ENCODE measurements around the gene DPEP2NB.
A peak's percentile ranks its signal among the peaks of the same experiment; 100 is the strongest.

Gene DPEP2NB, protein sequence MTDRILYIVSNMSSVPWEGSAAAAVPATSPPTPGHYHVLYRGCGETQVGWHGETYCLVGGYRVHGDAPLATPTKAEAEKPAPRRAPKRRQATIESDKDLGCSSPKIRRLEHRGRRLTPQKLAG

DNA sequence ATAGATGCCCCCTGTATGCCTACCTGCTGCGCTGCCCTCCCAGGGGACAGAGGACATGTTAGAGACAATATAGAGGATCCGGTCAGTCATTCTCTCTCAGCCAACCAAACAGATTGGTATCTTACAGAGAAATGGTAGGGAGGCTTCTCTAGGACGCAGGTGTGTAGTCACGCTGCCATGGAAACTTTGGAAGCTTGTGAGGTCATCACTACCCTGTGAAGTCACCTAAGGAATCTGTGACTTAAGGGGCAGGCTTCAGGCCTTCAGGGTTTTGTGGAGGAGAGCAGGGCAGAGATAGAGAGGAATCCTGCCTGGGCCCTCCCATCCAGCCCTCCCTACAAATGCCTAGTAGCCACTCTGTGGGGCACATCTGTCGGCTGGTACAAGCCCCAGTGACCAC lies at the start of gene DPEP2NB:
TSS of gene DPEP2NB (minus strand) at position 231 of the 400 bp plus-strand sequence. CDS start at position 90, 141 bp downstream.
- Mint-ChIP-seq H3K9me3 (no peaks in the 10 kb centered on the region), H3K27ac (peak within 1 kb of the TSS; percentile 47), H3K27me3 (no peaks in the 10 kb centered on the region), H3K36me3 (peaks cover 3 to 5% of the 10 kb centered on the region in 2 donors), H3K4me3 (no peak within 1 kb of the TSS), H3K4me1 (peaks cover 6 to 17% of the 10 kb centered on the region in 2 donors)
- no peak for DNase-seq
- ATAC-seq (replicated peaks): no peak

DNA sequence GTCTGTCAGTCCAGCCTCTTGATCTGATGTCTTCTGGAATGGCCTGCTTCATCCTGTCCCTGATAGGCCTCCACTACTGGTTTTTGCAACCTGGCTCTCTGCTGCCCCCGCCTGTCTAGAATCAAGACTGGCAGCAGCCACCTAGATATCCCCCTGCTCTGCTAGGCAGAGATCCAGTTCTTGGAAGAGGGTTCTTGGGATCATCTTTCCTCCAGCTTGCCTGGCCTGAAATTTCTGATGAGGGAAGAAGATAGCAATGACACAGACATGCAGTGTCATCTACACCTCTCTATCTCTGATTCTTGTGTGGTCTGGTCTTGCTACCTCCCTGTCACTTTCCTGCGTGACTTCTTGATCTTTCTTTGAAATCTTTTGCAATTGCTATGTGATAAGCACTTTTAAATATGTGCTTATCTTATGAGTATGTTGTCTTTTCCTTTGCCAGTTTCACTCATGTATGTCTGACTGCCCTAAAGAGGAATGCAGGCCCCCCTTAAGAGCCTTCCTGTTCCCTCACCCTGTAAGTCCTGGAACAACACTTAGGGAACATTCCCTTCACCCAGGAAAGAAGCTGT lies 49.2 kb upstream of the DPEP2NB start:
- H3K27ac Mint-ChIP-seq: peak overlapping the region; percentile 70

DNA sequence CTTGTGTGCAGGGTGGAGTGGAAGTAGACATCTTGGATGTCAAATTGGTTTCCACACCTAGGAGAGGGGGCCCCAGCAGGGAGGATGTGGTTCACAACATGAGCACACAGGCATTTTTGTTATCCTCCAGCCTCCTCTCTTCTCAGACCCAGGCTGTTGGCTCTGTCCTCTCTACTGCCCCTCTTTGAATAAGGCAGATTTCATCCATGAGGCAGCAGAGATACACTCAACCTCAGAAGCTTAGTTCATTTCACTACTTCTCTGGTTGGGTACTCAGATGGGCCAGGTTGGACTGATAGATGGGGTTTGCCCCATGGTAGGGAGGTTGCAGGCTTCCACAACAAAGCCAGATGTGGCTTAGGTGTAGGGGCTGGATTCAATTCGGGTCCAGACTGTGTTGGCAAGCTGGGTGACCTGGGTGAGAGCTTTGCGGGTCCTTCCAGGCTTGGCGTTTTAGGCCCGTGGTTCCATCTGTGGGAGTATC lies 47.2 kb upstream of the DPEP2NB start:
- no peaks in the 10 kb centered on the region for H3K27me3 Mint-ChIP-seq
- DNase-seq (no peak), ATAC-seq (replicated peaks) (no peak)
- no peaks in the 10 kb centered on the region for H3K9me3 Mint-ChIP-seq
- peaks cover 28 to 36% of the 10 kb centered on the region in 2 donors for H3K4me1 Mint-ChIP-seq
- no peak overlapping the region for H3K4me3 Mint-ChIP-seq
- peaks cover 26 to 48% of the 10 kb centered on the region in 2 donors for H3K36me3 Mint-ChIP-seq
- H3K27ac Mint-ChIP-seq: peak overlapping the region; percentile 42

More for the DNA sequence above, 49.2 kb upstream of the DPEP2NB start:
- no peaks in the 10 kb centered on the region for H3K9me3 Mint-ChIP-seq
- no peak overlapping the region for H3K4me3 Mint-ChIP-seq
- no peaks in the 10 kb centered on the region for H3K27me3 Mint-ChIP-seq
- peaks cover 28 to 42% of the 10 kb centered on the region in 2 donors for H3K4me1 Mint-ChIP-seq
- DNase-seq (no peak), ATAC-seq (replicated peaks) (peak; percentile 77 to 84)
- peaks cover 31 to 48% of the 10 kb centered on the region in 2 donors for H3K36me3 Mint-ChIP-seq

DNA sequence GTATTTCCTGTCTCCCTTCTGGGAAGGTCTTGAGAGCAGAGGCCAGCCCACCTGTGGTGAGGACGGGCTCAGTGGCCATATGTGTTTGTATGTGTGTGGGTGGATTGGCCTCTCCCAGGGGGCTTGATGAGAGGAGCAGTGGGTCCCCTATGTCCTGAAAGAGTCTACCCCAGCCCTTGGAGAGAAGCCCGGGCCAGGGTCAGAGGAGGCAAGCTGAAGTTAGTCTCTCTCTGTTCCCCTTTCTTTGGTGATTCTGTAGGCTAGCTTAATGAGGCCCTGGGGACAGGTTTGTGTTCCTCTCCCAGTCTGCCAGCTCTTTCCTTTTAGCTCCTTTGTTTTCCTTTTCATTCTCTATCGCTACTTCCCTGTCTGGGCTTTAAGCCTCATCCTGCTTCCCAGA lies 45.7 kb upstream of the DPEP2NB start:
- peaks cover 30 to 36% of the 10 kb centered on the region in 2 donors for H3K4me1 Mint-ChIP-seq
- peak; percentile 90 to 93 for ATAC-seq (replicated peaks)
- peaks cover 25 to 46% of the 10 kb centered on the region in 2 donors for H3K36me3 Mint-ChIP-seq
- H3K27me3 Mint-ChIP-seq: no peaks in the 10 kb centered on the region
- no peaks in the 10 kb centered on the region for H3K9me3 Mint-ChIP-seq
- H3K4me3 Mint-ChIP-seq: peak overlapping the region; percentile 14 to 39
- no peak for DNase-seq
- peak overlapping the region; percentile 68 for H3K27ac Mint-ChIP-seq

DNA sequence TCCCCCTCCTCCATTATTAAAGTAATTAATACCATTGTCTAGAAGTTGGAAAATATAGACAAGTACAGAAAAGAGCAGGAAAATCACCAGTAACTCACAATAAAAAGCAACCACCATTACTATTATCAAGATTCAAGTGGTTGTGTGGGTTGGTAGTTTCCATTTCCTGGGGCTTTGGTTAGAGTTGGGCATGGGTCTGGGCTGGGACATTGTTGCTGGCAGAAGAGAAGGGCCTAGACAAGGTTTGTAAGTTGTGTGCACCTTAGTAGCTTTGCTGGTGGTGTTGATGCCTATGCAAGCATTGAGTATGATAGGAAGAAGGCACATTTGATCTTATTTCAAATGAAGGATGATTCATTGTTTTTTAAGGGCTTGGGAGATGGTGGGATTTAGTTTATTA lies 44.1 kb upstream of the DPEP2NB start:
- DNase-seq (no peak), ATAC-seq (replicated peaks) (no peak)
- Mint-ChIP-seq H3K9me3 (no peaks in the 10 kb centered on the region), H3K36me3 (peaks cover 29 to 52% of the 10 kb centered on the region in 2 donors), H3K27me3 (no peaks in the 10 kb centered on the region), H3K27ac (no peak overlapping the region), H3K4me1 (peaks cover 27 to 34% of the 10 kb centered on the region in 2 donors), H3K4me3 (no peak overlapping the region)

DNA sequence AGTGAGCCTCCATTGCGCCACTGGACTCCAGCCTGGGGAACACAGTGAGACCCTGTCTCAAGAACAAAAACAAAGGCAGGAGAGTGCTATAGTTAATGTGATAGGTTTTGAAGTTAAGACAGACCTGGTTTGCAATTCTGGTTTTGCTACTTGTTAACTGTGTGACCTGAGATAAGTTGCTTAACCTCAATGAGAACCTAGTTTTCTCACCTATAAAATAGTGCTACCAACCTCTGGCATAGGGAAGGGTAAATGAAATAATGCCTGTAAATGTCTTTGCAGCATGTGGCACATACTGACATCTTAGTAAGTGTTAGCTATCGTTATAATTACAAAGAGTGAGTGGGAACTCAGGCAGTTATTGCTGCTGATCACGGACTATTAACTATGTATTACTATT lies 39.7 kb upstream of the DPEP2NB start:
- Mint-ChIP-seq H3K4me1 (peaks cover 10 to 17% of the 10 kb centered on the region in 2 donors), H3K27me3 (no peaks in the 10 kb centered on the region), H3K27ac (no peak overlapping the region), H3K9me3 (no peaks in the 10 kb centered on the region), H3K36me3 (peaks cover 35 to 56% of the 10 kb centered on the region in 2 donors), H3K4me3 (no peak overlapping the region)
- DNase-seq (no peak), ATAC-seq (replicated peaks) (no peak)

DNA sequence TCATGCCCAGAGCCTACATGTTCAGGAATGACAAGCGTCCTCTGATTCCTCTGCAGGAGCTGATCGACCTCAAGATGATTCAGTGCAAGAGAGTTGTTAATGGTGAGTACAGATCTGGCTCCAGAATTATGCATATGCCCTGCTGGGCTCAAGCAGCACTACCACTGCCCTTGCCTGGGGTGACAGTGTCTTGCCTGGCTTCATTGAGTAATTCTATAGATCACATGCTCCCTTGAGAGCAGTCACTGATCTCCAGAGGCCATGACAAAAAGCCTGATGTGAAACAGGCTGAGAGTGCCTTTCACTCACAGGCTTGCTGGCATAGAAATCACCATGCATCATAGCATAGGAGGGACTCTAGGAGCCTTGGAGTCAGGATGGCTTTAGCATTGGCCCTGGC lies 33.7 kb upstream of the DPEP2NB start:
- peaks cover 30 to 52% of the 10 kb centered on the region in 2 donors for H3K36me3 Mint-ChIP-seq
- H3K4me3 Mint-ChIP-seq: no peak overlapping the region
- DNase-seq (no peak), ATAC-seq (replicated peaks) (peak; percentile 95)
- peaks cover 18 to 35% of the 10 kb centered on the region in 2 donors for H3K4me1 Mint-ChIP-seq
- no peak overlapping the region for H3K27ac Mint-ChIP-seq
- no peaks in the 10 kb centered on the region for H3K9me3 Mint-ChIP-seq
- no peaks in the 10 kb centered on the region for H3K27me3 Mint-ChIP-seq

DNA sequence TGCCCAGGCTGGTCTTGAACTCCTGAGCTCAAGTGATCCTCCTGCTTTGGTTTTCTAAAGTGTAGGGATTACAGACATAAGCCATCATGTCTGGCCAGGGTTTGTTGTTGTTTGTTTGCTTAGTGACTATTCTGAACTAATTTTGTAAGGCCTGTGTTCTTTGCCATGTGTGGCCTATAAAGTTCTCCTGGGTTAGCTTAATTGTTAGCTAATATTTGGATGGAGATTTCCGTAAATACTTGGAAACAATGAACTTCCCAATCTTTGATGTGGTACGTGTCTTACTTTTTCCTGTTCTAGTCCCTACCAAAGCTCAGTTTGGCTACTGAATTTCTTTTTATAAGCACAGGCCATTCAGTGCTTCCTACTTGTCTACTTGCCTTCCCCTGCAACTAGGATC lies 32.3 kb upstream of the DPEP2NB start:
- H3K9me3 Mint-ChIP-seq: no peaks in the 10 kb centered on the region

DNA sequence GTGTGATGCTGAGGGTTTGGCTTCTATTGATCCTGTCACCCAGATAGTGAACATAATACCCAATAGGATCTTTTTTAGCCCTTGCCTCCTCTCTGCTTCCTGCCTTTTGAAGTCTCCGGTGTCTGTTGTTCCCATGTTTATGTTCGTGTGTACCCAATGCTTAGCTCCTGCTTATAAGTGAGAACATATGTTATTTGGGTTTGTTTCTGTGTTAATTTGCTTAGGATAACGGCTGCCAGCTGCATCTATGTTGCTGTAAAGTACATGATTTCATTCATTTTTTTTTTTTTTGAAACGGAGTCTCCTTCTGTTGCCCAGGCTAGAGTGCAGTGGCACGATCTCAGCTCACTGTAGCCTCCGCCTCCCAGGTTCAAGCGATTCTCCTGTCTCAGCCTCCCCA lies 30.4 kb upstream of the DPEP2NB start:
- no peak overlapping the region for H3K4me3 Mint-ChIP-seq
- no peaks in the 10 kb centered on the region for H3K9me3 Mint-ChIP-seq
- H3K4me1 Mint-ChIP-seq: peaks cover 18 to 47% of the 10 kb centered on the region in 2 donors
- ATAC-seq (replicated peaks): no peak
- no peak for DNase-seq
- H3K27me3 Mint-ChIP-seq: no peaks in the 10 kb centered on the region
- H3K27ac Mint-ChIP-seq: peak overlapping the region; percentile 79
- H3K36me3 Mint-ChIP-seq: peaks cover 24 to 36% of the 10 kb centered on the region in 2 donors

More for the DNA sequence above, 32.3 kb upstream of the DPEP2NB start:
- H3K27me3 Mint-ChIP-seq: no peaks in the 10 kb centered on the region
- H3K27ac Mint-ChIP-seq: peak overlapping the region; percentile 70
- ATAC-seq (replicated peaks) (no peak), DNase-seq (no peak)
- H3K36me3 Mint-ChIP-seq: peaks cover 26 to 42% of the 10 kb centered on the region in 2 donors
- peaks cover 18 to 42% of the 10 kb centered on the region in 2 donors for H3K4me1 Mint-ChIP-seq
- H3K4me3 Mint-ChIP-seq: no peak overlapping the region

DNA sequence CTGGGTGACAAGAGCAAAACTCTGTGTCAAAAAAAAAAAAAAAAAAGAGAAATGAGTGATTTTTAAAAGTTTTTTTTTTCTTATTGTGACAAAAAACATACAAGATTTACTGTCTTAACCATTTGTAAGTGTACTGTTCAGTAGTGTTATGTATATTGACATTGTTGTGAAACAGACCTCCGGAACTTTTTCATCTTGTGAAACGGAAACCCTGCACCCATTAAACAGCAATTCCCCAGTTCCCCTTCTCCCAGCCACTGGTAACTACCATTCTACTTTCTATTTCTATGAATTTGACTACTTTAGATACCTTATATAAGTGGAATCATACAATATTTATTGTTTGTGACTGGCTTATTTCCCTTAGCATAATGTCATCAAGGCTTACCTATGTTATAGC lies 26.1 kb upstream of the DPEP2NB start:
- H3K4me1 Mint-ChIP-seq: peaks cover 23 to 55% of the 10 kb centered on the region in 2 donors
- H3K27me3 Mint-ChIP-seq: no peaks in the 10 kb centered on the region
- H3K27ac Mint-ChIP-seq: peak overlapping the region; percentile 51
- DNase-seq (no peak), ATAC-seq (replicated peaks) (no peak)
- peaks cover 20 to 25% of the 10 kb centered on the region in 2 donors for H3K36me3 Mint-ChIP-seq
- no peak overlapping the region for H3K4me3 Mint-ChIP-seq
- no peaks in the 10 kb centered on the region for H3K9me3 Mint-ChIP-seq

DNA sequence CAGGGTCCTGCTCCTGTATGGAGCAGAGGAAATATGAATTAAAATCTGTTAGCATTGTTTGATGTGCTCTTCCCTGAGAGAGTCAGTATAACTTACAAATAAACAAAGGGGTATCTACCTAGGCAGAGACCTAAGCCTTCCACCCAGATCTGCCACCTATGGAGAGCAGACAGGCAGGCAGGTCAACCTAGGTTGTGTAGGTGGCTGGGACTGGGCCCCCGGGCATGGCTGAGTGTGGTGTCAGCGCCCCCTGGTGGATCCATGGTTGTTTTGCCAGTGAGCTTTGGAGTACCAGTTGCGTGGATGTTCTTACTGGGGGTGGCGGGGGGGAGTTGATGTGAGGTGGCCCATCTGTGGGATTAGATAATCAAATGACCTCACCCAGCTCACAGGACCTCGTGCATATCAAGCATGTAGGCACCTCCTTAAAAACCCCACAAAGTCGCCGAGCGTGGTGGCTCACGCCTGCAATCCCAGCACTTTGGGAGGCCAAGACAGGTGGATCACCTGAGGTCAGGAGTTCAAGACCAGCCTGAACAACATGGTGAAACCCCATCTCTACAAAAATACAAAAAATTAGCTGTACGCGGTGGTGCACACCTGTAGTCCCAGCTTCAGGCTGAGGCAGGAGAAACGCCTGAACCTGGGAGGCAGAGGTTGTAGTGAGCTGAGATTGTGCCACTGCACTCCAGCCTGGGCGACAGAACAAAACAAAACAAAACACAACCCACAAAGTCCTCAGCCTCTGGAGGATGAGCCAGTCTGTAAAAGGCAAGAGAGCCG lies 25.0 kb upstream of the DPEP2NB start:
- Mint-ChIP-seq H3K27me3 (no peaks in the 10 kb centered on the region), H3K4me1 (peaks cover 23 to 58% of the 10 kb centered on the region in 2 donors)
- ATAC-seq (replicated peaks): peak; percentile 88 to 89

DNA sequence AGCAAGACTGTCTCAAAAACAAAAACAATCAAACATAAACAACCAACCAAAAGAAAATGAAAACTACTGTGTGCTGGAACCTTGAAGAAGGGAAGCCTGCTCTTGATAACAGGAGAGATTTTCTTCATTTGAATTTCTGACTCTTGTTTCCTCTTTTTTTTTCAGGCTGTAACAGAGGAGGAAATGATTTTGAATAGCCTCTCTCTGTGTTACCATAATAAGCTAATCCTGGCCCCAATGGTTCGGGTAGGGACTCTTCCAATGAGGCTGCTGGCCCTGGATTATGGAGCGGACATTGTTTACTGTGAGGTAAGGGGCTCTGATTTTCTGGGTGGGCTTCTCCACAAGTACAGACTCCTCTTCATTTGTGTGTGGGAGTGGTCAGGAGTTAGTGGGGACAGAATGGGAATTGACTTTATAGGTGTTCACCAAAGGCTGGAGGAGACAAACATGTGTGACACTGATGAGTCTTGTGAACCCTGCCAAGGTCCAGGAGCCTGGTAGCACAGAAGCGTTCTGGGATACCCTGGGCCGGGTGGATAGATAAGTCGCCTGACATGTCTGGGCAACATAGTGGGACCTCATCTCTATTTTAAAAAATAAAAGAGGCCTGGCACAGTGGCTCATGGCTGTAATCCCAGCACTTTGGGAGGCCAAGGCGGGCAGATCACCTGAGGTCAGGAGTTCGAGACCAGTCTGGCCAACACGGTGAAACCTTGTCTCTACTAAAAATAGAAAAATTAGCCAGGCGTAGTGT lies 22.3 kb upstream of the DPEP2NB start:
- Mint-ChIP-seq H3K36me3 (peaks cover 19 to 26% of the 10 kb centered on the region in 2 donors), H3K27me3 (no peaks in the 10 kb centered on the region), H3K27ac (peak overlapping the region; percentile 94), H3K4me3 (peak overlapping the region; percentile 75 to 79), H3K4me1 (peaks cover 23 to 50% of the 10 kb centered on the region in 2 donors), H3K9me3 (no peaks in the 10 kb centered on the region)
- peak; percentile 35 to 38 for ATAC-seq (replicated peaks)
- DNase-seq: no peak

More for the DNA sequence above, 25.0 kb upstream of the DPEP2NB start:
- Mint-ChIP-seq H3K36me3 (peaks cover 22 to 24% of the 10 kb centered on the region in 2 donors), H3K27ac (peak overlapping the region; percentile 70), H3K4me3 (peak overlapping the region; percentile 58 to 70), H3K9me3 (no peaks in the 10 kb centered on the region)
- DNase-seq: peak; percentile 82

DNA sequence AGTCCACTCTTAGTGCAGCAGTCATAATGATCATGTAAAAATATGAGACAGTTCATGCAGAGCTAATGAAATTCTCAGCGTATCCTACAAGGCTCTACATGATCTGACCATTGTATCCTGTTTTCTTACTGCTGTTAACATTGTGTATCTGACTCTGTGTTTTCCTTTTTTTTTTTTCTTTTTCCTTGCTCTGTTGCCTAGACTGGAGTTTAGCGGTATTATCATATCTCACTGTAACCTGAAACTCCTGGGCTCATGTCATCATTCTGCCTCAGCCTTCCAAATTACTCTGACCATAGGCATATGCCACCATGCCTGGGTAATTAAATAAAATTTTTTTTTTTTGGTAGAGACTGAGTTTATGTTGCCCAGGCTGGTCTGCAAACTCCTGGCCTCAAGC lies 19.5 kb upstream of the DPEP2NB start:
- no peak overlapping the region for H3K4me3 Mint-ChIP-seq
- ATAC-seq (replicated peaks) (no peak), DNase-seq (no peak)
- no peak overlapping the region for H3K27ac Mint-ChIP-seq
- H3K36me3 Mint-ChIP-seq: peaks cover 18 to 36% of the 10 kb centered on the region in 2 donors
- no peaks in the 10 kb centered on the region for H3K9me3 Mint-ChIP-seq
- H3K27me3 Mint-ChIP-seq: no peaks in the 10 kb centered on the region
- peaks cover 28 to 43% of the 10 kb centered on the region in 2 donors for H3K4me1 Mint-ChIP-seq

DNA sequence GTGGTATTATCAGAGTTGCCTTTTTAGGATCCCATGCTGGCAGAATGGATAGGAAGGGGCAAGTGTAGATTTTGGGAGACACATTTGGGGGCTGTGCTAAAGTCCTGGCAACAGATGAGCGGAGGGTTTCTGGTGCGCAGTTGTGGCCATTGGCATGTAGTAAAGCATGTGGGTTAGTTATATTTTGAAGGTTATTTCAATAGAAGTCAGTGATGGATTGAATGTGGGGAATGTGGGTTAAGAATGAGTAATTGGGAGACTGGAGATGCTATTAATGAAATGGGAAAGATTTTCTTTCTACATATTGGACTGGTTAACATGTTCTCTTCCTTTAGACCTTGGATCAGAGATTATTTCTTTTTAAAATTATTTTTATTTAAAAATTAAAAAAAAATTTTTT lies 17.4 kb upstream of the DPEP2NB start:
- peaks cover 19 to 25% of the 10 kb centered on the region in 2 donors for H3K4me1 Mint-ChIP-seq
- H3K27ac Mint-ChIP-seq: no peak overlapping the region
- ATAC-seq (replicated peaks) (no peak), DNase-seq (no peak)
- peaks cover 13 to 31% of the 10 kb centered on the region in 2 donors for H3K36me3 Mint-ChIP-seq
- no peak overlapping the region for H3K4me3 Mint-ChIP-seq
- no peaks in the 10 kb centered on the region for H3K9me3 Mint-ChIP-seq
- H3K27me3 Mint-ChIP-seq: no peaks in the 10 kb centered on the region
